OCI-LY7 (cell line): ENCODE measurements around the gene UVSSA. TPM values are rescaled to one million over a fixed set of nuclear protein-coding genes. Genes with fewer than 3 reads are reported as not detected.

Source experiments
- BruUV-seq: library from RNA; stranded (reverse); fragments of 400-500 nt; replicated peaks from 2 replicates; lab custom pipeline; 2021; lab: Mats Ljungman, UMichigan
- CTCF ChIA-PET: fragments of 300-600 bp; sonication (Branson Sonifier 250); formaldehyde crosslinking; loops from one replicate; lab custom pipeline; 2022; ENCODE audit warnings: antibody characterized with exemption; ENCODE audit not compliant: unreplicated experiment; lab: Charles Lee
- POLR2A ChIA-PET: fragments of 300-600 bp; sonication (Branson Sonifier 250); formaldehyde crosslinking; loops from one replicate; lab custom pipeline; 2022; ENCODE audit warnings: antibody characterized with exemption; lab: Charles Lee
- DNase-seq: peaks from one replicate; pipeline ENCODE4 v3.0.0-alpha.2; 2015; ENCODE audit warnings: low spot score
- H2AFZ ChIP-seq: fragments of 200-600 bp; sonication (generic), shearing (Covaris generic); 2 replicates; pipeline ENCODE4 v1.6.1; 2014; ENCODE audit warnings: mild to moderate bottlenecking, antibody characterized with exemption, low read length, moderate library complexity
- H3K27ac ChIP-seq: fragments of 200-600 bp; sonication (generic); 2 replicates; pipeline ENCODE4 v1.5.1; 2014; ENCODE audit warnings: mixed run types, low read depth, mild to moderate bottlenecking, moderate library complexity, low read length, inconsistent platforms; ENCODE audit not compliant: poor library complexity, severe bottlenecking
- H3K36me3 ChIP-seq: fragments of 200-600 bp; sonication (generic); 2 replicates; pipeline ENCODE4 v1.6.1; 2014; ENCODE audit warnings: mild to moderate bottlenecking, antibody characterized with exemption, low read length, moderate library complexity, mixed read lengths; ENCODE audit not compliant: insufficient read depth
- H3K4me1 ChIP-seq: fragments of 200-600 bp; sonication (generic); 2 replicates; pipeline ENCODE4 v1.5.1; 2014; ENCODE audit warnings: mild to moderate bottlenecking, low read length; ENCODE audit not compliant: insufficient read depth, poor library complexity, severe bottlenecking
- H3K4me2 ChIP-seq: fragments of 200-600 bp; sonication (generic); 2 replicates; pipeline ENCODE4 v1.6.1; 2014; ENCODE audit warnings: mild to moderate bottlenecking, low read length
- H3K4me3 ChIP-seq: fragments of 200-600 bp; sonication (generic); 2 replicates; pipeline ENCODE4 v1.5.1; 2014; ENCODE audit warnings: mild to moderate bottlenecking, low read depth, low read length; ENCODE audit not compliant: poor library complexity, severe bottlenecking
- H3K79me2 ChIP-seq: fragments of 200-600 bp; sonication (generic); 2 replicates; pipeline ENCODE4 v1.6.1; 2016; ENCODE audit warnings: low read depth, mild to moderate bottlenecking, low read length, moderate library complexity, mixed read lengths; ENCODE audit not compliant: insufficient read depth
- H3K9me2 ChIP-seq: fragments of 200-600 bp; sonication (generic); 2 replicates; pipeline ENCODE4 v1.6.1; 2016; ENCODE audit warnings: mild to moderate bottlenecking, low read length, mixed read lengths; ENCODE audit not compliant: insufficient read depth
- H3K9me3 ChIP-seq: fragments of 200-600 bp; sonication (generic); 2 replicates; pipeline ENCODE4 v1.6.1; 2014; ENCODE audit warnings: mild to moderate bottlenecking, mixed run types, low read length, mixed read lengths
- H4K20me1 ChIP-seq: fragments of 200-600 bp; sonication (generic); 2 replicates; pipeline ENCODE4 v1.6.1; 2014; ENCODE audit warnings: mild to moderate bottlenecking, antibody characterized with exemption, low read length, moderate library complexity, mixed read lengths; ENCODE audit not compliant: insufficient read depth
- CTCF ChIP-seq: fragments of 200-600 bp; sonication (generic); conservative IDR thresholded peaks from 2 replicates; pipeline ENCODE4 v1.5.1; 2014; ENCODE audit warnings: mild to moderate bottlenecking, antibody characterized with exemption, low read length, moderate library complexity, mixed read lengths
- EZH2phosphoT487 ChIP-seq: fragments of 200-600 bp; sonication (generic); IDR thresholded peaks from 2 replicates; pipeline ENCODE4 v1.6.1; 2018; ENCODE audit warnings: low read depth, borderline replicate concordance, mild to moderate bottlenecking, mixed run types, antibody characterized with exemption, low read length, moderate library complexity, mixed read lengths
- intact Hi-C: fragments of 100-400 bp; cut with micrococcal nuclease; formaldehyde crosslinking; loops from one replicate; pipeline ENCODE4 v1.10.0; 2022; ENCODE audit not compliant: unreplicated experiment
- total RNA-seq, 2 experiments: library from RNA; depleted of rRNA in 1 of 2; stranded (reverse); fragments of >200 nt in 1 of 2; shearing (Covaris generic) in 1 of 2; gene quantifications; 2 replicates each; pipeline ENCODE4 v1.2.3, GENCODE V29; 2014 to 2022

Gene UVSSA
- total RNA-seq, 2 experiments from 2014 or later, result 13.2 to 43.2 TPM

- BruUV-seq, result no TSS peak
- H3K27ac ChIP-seq, result no peak overlapping the region
- H3K79me2 ChIP-seq, result no peaks in the 10 kb centered on the region
- TF ChIP-seq EZH2phosphoT487 (no peak), CTCF (no peak)
- ChIA-PET CTCF (no interaction called here), POLR2A (no interaction called here)
- no peaks in the 10 kb centered on the region for H3K4me1 ChIP-seq
- H3K36me3 ChIP-seq, result no peaks in the 10 kb centered on the region
- H3K9me2 ChIP-seq, result no peaks in the 10 kb centered on the region
- no peak overlapping the region for H2AFZ ChIP-seq
- no peaks in the 10 kb centered on the region for H3K9me3 ChIP-seq
- H3K4me2 ChIP-seq, result no peak overlapping the region
- no peak for DNase-seq
- intact Hi-C loops, result no loop called here
- H4K20me1 ChIP-seq, result no peaks in the 10 kb centered on the region
- H3K4me3 ChIP-seq, result no peak overlapping the region
Measured at GRCh38 chr4:1413687-1414479, 66.9 kb downstream of the UVSSA start.

- POLR2A ChIA-PET, result no interaction called here
- H3K4me2 ChIP-seq, result no peak overlapping the region
Measured at GRCh38 chr4:1414831-1415680, 68.0 kb downstream of the UVSSA start.

More at GRCh38 chr4:1414831-1415680, 68.0 kb downstream of the UVSSA start:
- no peaks in the 10 kb centered on the region for H3K36me3 ChIP-seq
- DNase-seq, result no peak
- H3K27ac ChIP-seq, result no peak overlapping the region
- H3K4me3 ChIP-seq, result no peak overlapping the region
- CTCF ChIA-PET, result no interaction called here
- TF ChIP-seq CTCF (no peak), EZH2phosphoT487 (no peak)
- no peak overlapping the region for H2AFZ ChIP-seq
- H3K9me2 ChIP-seq, result no peaks in the 10 kb centered on the region
- BruUV-seq, result no TSS peak
- H3K79me2 ChIP-seq, result no peaks in the 10 kb centered on the region
- H3K4me1 ChIP-seq, result no peaks in the 10 kb centered on the region
- no peaks in the 10 kb centered on the region for H4K20me1 ChIP-seq
- intact Hi-C loops, result no loop called here
- H3K9me3 ChIP-seq, result no peaks in the 10 kb centered on the region
